Amniotic epithelial cell (primary cell): Measurements from ENCODE around the gene PITPNC1.
A peak's percentile ranks its signal among the peaks of the same experiment; 100 is the strongest.
"Not testable (repeated sequence)": the region's sequence is repeated elsewhere in the genome, so short reads cannot be mapped to it uniquely, and the experiment has no call there.

Source experiments
- DNase-seq: peaks from one replicate; pipeline ENCODE4 v3.0.0-alpha.2; 2010; ENCODE audit warnings: low read depth

PITPNC1 gene

GRCh38 chr17:67576471-67577115 is 199.5 kb downstream of the PITPNC1 start:
- no peak for DNase-seq

- no peak for DNase-seq
Observed at GRCh38 chr17:67577429-67578141, 200.5 kb downstream of the PITPNC1 start.

- no peak for DNase-seq
Observed at GRCh38 chr17:67578142-67578457, 201.0 kb downstream of the PITPNC1 start.

- not testable (repeated sequence) for DNase-seq
Observed at GRCh38 chr17:67578679-67579405, 201.8 kb downstream of the PITPNC1 start.

- peak; percentile 92 for DNase-seq
Observed at GRCh38 chr17:67582673-67583081, 205.6 kb downstream of the PITPNC1 start.

GRCh38 chr17:67585077-67585602 is 208.1 kb downstream of the PITPNC1 start:
- peak; percentile 73 for DNase-seq

- DNase-seq: no peak
Observed at GRCh38 chr17:67588326-67588725, 211.2 kb downstream of the PITPNC1 start.

GRCh38 chr17:67594115-67594880 is 217.2 kb downstream of the PITPNC1 start:
- no peak for DNase-seq

GRCh38 chr17:67600408-67600807 is 223.3 kb downstream of the PITPNC1 start:
- no peak for DNase-seq

- DNase-seq: no peak
Observed at GRCh38 chr17:67601897-67602296, 224.8 kb downstream of the PITPNC1 start.

GRCh38 chr17:67602444-67602843 is 225.4 kb downstream of the PITPNC1 start:
- no peak for DNase-seq

GRCh38 chr17:67602974-67603373 is 225.9 kb downstream of the PITPNC1 start:
- DNase-seq: peak; percentile 47

GRCh38 chr17:67605256-67605912 is 228.3 kb downstream of the PITPNC1 start:
- no peak for DNase-seq

GRCh38 chr17:67606471-67606870 is 229.4 kb downstream of the PITPNC1 start:
- DNase-seq: peak; percentile 30

GRCh38 chr17:67606896-67607604 is 230.0 kb downstream of the PITPNC1 start:
- DNase-seq: no peak

- no peak for DNase-seq
Observed at GRCh38 chr17:67610061-67610460, 233.0 kb downstream of the PITPNC1 start.

- DNase-seq: no peak
Observed at GRCh38 chr17:67613961-67614360, 236.9 kb downstream of the PITPNC1 start.

- no peak for DNase-seq
Observed at GRCh38 chr17:67615011-67615561, 238.0 kb downstream of the PITPNC1 start.

- no peak for DNase-seq
Observed at GRCh38 chr17:67615736-67616135, 238.7 kb downstream of the PITPNC1 start.

GRCh38 chr17:67617304-67617899 is 240.3 kb downstream of the PITPNC1 start:
- no peak for DNase-seq
